Skin of body (tissue), 2 donors: ENCODE measurements around the gene LRRFIP2. TPM values are rescaled to one million over a fixed set of nuclear protein-coding genes. Genes with fewer than 3 reads are reported as not detected.
"Not testable (repeated sequence)": the region's sequence is repeated elsewhere in the genome, so short reads cannot be mapped to it uniquely, and the experiment has no call there.

ENCODE experiments used
- DNase-seq: peaks from one replicate; lab custom pipeline; 2025; lab: John Stamatoyannopoulos, UW
- total RNA-seq: library from RNA; depleted of rRNA; stranded (reverse); fragments of >200 nt; gene quantifications from one replicate; pipeline ENCODE4 v1.2.3, GENCODE V29; 2014

LRRFIP2 gene, protein sequence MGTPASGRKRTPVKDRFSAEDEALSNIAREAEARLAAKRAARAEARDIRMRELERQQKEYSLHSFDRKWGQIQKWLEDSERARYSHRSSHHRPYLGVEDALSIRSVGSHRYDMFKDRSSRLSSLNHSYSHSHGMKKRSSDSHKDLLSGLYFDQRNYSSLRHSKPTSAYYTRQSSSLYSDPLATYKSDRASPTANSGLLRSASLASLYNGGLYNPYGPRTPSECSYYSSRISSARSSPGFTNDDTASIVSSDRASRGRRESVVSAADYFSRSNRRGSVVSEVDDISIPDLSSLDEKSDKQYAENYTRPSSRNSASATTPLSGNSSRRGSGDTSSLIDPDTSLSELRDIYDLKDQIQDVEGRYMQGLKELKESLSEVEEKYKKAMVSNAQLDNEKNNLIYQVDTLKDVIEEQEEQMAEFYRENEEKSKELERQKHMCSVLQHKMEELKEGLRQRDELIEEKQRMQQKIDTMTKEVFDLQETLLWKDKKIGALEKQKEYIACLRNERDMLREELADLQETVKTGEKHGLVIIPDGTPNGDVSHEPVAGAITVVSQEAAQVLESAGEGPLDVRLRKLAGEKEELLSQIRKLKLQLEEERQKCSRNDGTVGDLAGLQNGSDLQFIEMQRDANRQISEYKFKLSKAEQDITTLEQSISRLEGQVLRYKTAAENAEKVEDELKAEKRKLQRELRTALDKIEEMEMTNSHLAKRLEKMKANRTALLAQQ
- 64.4 TPM for total RNA-seq

DNA sequence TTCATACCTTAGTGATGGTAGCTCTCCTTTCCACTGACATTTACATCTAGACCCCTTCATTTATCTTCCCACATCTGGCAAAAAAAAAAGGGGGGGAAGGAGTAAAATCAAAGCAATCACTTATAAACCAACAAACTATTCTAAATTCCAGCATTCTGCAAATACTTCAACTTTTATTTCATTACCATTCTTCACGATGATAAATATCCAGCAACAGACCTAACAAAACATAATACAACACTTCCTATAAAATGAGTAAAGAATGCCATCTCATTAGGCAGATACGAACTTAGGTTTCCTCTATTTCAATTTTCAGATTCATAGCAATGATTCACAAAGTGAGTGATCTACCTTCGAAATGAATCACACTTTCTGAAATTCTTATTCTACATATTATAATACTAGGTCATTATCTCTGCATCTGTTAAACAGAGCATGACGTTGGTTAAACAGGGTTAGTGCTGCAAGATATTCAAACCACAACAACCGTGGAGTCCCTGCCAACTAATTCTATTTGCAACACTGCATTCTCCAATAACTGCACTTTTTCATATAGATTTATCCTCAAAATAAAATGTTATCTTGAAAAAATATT is at the start of gene LRRFIP2:
Gene LRRFIP2 (minus strand): TSS at position 51 of the 595 bp plus-strand sequence. CDS start 25,599 bp downstream, outside the sequence.
- no peak for DNase-seq

DNA sequence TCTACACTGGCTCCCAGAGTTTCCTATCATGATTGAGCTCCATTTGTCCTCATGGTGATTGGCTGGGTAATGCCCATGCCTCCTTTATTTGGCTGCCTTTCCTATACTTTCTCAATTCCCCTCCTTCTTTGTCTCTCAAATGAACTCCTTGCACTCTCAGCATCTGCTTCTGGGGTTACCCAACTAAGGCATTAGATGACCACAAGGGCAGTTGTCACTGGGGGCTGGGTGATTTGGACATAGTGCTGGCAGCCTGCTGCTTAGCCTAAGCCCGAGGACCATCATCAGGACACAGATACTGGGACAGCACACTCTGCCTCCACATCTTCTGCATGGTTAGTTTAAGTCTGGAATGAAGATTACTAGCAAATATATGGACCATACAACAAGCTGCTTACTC is 49.2 kb upstream of the LRRFIP2 start:
- DNase-seq, result no peak

DNA sequence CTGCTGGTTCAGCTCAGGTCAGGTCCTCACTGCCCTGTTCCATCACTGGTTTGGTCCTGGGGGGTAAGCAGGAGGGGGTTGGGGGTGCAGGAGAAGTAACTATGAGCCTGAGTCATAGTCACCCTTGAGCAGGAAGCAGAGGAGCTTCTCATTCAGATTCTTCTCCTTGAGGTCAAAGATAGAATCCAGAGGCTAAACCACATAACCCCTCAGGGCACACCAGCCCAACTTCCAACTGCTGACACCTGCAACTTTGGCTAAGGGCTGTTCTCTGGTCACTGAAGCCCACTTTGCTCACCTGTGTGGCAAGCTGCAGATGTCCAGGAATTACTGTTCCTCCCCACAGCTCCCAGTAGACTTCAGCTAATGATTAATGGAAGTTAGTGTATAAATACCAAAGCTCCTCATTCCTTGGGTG is 48.8 kb upstream of the LRRFIP2 start:
- no peak for DNase-seq

DNA sequence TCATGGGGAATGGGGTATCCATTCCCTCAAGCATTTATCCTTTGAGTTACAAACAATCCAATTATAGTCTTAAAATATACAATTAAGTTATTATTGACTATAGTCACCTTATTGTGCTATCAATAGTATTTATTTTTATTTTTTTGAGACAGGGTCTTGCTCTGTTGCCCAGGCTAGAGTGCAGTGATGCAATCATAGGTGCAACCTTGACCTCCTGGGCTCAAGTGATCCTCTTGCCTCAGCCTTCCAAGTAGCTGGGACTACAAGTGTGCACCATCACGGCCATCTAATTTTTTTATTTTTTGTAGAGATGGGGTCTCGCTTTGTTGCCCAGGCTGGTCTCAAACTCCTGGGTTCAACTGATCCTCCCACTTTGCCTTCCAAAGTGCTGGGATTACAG is 48.2 kb upstream of the LRRFIP2 start:
- DNase-seq, result not testable (repeated sequence)

DNA sequence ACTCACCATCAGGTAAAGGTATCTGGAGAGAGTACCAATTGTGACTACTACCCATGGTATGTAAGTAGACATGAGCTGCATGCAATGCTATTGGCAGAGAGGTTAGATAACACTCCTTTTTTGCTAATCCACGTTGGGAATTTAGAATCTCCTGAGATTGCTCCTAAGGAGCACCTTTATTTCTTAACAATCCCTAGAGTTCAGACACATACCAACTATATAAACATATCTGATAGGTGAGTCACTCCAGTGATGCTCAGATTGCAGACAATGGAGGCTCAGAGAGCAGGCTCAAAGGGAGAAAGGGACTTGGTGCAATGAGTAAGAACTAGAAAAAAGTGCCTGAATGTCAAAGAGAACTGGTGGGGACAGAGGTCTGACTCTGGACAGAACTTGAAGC is 47.0 kb upstream of the LRRFIP2 start:
- no peak for DNase-seq

DNA sequence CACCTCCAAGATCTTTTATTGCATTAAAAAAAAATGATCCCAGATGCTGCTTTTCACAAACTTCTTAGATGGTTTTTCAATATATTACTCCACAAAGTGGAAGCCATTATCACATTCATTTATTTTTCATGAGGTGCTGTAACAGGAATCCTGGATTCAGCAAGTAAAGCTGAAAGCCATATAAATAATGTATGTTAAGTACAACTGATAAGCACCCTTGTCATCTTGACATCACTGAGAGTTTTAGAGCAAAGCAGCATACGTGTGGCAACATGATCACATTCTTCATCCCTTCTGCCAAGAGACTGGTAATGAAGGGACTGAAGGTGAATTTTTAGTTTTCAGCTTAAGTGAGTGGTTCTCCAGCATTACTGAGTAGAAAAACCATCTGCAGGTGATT is 44.9 kb upstream of the LRRFIP2 start:
- DNase-seq, result no peak

DNA sequence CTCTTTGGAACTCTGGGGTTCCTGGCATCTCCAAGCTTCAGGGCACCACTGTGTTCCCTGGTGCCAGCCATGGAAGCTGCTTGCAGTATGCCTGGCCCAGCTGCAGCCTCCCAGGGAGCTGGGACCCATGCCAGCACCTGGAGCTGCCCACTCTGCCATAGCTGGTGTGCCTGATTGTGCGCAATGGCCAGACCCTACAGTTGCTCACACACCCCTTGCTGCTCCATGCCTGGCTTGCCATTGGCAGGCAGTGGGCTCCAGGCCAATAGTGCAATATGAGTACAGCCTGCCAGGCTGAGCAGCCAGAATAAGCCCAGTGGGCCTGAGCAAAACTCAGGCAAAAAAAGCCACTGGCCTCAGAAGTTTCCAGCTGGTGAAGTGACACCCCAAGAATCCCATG is 43.8 kb upstream of the LRRFIP2 start:
- DNase-seq, result no peak

DNA sequence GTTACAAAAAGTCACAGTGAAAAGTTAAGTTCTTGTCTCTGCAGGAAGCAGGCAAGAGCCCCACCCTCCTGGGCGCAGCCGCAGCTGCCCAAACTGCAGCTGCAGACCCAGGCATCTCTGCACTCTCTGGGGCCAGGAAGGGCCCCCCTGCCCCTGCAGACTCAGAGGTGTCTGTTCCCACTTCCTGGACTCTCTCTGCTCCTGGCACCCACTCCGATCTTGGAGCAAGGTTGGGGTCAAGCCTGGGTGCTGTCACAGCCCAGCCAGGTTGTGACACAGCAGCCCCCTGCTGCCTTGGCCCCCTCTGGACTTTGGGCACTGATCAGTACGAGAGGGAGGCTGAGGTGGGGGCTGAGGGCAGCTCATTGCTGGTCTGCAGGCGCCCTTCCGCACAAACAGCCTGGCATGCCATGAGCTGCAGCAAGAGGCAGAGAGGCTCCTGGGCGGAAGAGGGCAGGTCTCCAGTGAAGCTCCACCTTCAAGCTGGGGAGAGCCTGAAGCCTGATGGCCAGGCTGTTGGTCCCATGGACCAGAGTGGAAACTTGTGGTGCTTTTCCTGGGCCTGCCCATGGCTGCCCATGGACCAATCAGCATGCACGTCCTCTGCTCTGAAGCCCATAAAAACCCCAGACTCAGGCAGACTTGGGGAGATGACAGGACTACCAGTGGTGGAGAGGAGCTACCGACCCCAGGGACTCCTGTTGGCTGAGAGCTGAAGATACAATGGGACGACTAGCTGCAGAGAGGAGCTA is 42.9 kb upstream of the LRRFIP2 start:
- DNase-seq, result no peak

DNA sequence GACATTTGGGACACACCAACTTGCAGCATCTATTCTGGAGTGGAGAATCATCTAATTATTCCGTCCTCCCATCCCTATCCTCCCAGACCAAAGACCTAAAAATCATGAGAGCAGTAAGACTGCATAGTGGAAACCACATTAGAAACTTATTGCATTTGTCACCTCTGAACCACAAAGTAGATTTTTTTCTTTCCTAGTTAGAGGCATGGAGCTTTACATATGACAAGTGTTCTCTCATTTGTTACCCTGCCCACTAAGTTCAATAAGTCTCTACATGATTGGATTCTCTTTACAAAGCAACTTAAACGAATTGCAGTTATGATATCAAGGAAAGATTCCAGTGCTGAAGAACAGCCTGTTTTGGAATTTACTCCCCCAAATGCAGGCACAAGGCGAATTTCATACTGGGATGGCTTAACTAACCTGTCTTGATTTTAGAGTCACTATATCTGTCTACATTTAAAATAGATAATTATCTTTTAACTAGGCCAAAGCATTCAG is 42.3 kb upstream of the LRRFIP2 start:
- no peak for DNase-seq

DNA sequence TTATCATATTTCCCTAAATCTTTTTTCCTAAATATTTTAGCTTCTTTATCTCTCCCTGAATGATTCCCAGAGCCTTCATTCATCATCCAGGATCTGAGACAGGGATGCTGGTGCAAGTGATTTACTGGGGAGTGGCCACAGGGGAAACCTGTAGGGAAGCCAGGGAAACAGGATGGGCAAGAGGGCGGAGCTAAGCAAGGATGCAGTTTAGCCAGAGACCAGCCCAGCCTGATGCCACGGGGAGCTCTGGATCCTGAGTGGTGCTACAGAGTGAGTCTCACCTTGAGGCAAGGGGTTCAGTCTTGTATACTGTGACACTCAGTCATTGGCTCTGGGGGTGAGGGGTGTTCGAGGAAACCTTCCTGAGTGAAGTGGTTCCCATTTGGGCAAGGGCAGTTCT is 39.7 kb upstream of the LRRFIP2 start:
- DNase-seq, result no peak

DNA sequence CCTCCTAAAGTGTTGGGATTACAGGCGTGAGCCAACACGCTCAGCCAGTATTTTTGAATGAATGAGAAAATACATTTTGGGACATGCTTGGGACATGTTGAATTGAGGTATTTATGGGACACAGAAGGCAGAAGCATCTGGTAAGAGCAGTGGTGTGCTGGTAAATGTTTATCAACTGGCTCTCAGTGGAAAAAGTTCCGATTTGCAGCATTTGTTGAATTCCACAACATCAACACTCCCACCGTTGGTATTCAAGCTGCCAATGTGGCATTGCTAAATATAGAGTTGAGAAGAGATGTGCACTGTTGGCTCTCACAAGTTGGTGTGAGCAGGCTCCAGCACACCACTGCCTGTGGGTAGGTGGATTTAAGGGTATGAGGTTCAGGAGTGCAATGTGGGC is 35.8 kb upstream of the LRRFIP2 start:
- no peak for DNase-seq

DNA sequence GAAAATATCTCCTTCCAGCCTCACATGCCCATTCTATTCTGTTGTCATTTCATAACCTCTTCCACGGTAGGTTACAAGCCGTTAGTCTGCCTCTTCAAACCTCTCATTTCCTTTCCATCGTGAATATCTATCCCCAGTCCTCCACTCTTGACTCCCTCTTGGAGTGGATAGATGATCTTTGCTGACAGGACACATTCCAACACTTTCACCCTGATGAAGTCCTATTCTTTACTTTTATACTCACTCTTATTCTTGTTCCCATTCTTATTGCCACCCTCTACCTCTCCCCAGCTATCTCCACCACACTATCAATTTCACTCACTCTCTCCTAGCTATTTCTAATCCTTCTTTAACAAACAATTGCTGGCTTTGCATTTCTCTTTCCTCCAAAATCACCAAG is 34.2 kb upstream of the LRRFIP2 start:
- not testable (repeated sequence) for DNase-seq

DNA sequence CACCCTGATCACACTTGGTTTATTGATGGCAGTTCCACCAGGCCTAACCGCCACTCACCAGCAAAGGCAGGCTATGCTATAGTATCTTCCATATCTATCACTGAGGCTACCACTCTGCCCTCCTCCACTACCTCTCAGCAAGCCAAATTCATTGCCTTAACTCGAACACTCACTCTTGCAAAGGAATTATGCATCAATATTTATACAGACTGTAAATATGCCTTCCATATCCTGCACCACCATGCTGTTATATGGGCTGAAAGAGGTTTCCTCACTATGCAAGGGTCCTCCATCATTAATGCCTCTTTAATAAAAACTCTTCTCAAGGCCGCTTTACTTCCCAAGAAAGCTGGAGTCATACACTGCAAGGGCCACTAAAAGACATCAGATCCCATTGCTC is 33.6 kb upstream of the LRRFIP2 start:
- DNase-seq, result not testable (repeated sequence)

DNA sequence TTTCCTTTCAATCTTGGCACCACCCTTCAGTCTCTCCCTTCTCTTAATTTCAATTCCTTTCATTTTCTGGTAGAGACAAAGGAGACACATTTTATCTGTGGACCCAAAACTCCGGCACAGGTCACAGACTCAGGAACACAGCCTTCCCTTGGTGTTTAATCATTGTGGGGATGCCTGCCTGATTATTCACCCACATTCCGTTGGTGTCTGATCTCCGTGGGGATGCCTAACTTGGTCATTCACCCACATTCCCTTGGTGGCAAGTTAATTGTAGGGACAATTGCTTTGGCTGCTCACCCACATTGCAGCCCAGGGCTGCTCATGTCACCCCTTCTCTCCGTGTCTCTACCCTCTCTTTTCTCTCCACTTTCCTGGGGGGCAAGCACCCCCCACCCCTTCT is 31.7 kb upstream of the LRRFIP2 start:
- DNase-seq, result not testable (repeated sequence)

DNA sequence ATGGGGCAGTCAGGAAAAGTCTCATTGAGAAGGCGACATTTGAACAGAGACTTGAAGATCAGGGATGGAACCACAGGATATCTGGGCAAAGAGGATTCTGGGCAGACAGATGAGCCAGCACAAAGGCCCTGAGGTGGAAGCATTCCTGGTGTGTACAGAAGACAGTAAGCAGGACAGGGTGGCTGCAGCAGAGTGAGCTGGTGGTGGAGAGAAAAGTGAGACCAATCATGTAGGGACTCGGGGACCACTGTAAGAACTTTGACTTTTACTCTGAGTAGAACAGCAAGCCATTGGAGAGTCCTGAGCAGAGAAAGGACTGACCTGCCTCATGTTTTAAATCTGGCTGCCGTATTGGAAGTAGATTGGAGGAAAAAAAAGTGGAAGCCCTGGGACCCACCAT is 29.9 kb upstream of the LRRFIP2 start:
- DNase-seq, result no peak

DNA sequence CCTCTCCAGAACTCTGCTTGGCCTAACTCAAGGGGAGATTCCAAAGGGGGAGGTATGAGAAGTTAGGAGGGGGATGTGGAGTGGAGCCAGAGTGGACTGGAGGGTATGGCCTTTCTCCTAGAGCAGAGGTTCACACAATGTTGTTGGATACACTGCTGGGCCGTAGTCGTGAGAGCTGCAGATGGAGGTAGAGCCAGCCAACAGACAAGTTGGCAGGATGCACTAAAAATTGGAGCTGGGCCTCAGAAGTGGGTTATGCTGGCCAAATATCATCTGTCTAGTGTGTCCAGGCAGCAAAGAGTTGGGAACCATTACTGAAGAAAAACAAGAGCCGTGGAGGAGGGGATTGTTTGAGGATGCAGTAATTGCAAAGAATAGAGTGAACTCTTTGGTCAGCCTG is 27.7 kb upstream of the LRRFIP2 start:
- DNase-seq, result no peak

DNA sequence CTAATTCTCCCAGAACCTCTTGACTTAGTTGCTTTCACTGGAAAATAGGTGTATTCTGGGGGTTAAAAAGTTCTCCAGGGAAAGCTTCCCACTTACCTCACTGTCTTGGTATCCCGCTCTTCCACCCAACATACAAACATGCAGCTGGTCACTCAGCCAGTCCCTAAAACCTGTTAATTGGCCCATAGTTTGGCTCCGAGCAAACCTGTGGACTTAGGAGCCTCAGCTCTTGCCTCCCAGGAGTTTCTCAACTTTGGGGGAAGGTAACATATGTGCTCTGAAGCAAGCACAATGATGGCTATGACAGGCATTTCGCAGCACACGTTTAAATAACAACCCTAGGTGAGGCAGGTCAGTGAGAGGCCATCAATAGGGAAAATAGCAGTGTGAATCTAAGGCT is 25.8 kb upstream of the LRRFIP2 start:
- no peak for DNase-seq

DNA sequence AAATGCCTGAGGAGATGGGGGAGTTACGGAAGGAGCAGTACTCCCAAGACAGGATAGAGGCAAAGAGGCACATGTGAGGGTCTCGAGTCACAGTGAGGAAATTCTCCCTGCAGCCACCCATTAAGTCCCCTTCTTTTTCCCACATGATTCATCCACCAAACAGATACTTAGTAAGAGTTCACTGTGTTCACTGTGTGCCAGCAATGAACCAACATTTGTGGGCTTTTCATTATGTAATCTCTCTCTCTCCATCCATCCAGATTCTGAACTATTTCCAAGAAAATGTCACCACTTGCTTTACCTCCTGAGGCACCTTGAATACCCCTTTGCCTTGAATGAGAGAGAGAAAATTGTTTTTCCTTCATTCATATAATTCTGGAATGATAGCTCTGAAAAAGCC is 24.6 kb upstream of the LRRFIP2 start:
- no peak for DNase-seq

DNA sequence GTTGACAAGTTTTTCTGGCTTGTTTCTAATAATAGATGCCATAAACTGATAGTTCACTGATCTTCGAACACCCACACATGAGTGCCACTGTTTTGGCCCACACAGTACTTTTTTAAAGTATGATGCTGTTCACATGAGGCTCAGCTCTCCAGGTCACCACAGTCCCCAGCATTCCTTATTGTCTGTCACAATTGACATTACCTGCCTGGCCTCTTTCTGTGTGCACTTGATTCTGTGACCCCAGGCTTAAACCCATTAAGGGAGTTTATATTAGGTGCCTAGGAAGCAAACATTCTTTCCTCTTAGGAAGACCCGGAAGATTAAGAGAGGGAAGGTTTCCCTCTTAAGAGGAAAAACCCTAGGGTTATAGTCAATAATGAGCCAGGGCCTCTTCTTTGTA is 24.2 kb upstream of the LRRFIP2 start:
- DNase-seq, result no peak

DNA sequence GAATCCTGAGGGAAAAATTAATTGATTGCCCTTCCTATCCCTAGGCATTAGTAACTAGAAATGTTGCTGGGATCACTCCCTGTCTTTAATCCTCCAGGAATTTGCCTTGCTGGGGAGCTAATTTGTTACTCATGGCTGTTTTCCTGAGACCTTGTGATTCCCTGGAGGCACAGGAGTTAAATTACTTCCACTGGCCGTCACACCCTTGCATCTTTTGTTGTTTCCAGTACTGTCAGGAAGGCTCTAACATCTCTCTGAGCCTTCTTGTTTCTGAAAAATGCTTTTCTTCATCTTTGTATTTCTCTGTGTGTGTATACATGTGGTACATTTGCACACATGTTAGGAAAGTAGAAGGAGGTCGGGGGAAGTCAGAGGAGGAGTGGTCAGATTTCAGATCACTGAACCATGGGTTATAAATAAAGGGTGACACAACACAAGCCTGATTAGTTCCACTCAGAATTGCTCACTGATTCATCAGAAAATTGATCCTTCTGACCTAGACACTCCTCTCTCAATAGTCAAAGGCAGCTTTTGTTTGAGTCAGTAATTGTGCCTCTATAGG is 23.5 kb upstream of the LRRFIP2 start:
- no peak for DNase-seq

DNA sequence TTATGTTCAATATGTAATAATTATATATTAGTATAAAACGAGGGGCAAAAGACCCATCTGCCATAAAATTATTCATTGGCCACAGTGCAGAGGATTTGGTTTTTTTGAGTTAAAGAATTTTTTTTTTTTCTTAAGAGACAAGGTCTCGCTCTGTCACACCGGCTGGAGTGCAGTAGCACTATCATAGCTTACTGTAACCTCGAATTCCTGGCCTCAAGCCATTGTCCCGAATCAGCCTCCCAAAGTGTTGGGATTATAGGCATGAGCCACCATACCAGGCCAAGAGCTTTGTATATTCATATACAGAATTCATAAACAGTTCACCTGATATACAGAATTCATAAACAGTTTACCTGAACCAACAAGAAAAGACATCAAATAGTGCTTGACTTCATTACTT is 20.2 kb upstream of the LRRFIP2 start:
- no peak for DNase-seq
